Measurements from ENCODE around the gene STYXL2.

The STYXL2 gene

DNA sequence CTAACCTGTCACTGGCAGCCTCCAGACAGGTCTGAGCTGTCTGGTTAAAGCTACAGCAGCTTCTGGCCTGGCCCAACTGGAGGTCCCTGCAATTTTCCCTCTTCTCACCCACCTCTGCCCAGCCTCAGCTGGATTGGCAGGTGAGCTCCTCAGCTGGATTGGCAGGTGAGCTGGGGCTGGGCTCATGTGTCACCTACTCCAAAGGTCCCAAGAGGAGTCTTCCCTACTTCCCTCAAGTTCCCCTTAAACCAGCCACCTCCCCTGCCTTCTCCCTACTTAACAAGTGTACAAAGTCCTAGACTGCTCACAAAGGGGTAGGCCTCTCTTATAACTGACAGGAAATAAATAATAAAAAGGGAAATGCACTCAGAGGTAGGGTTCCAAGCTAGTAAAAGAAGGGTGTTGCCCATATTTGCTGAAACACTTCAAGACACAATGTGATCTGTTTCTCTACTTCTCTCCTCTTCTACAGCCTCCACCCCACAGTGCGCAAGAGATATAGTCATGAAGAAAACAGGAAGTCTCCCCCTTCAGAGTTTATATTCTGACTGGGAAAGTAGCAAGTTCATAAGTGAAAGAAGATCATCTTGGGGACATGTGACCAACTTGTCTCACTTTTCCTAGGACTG is 3.4 kb upstream of the STYXL2 start, which contains the start of gene GPA33:
Gene GPA33, minus strand, starts transcription at position 64 of the 629 bp plus-strand sequence. CDS start 90 bp downstream, outside the sequence.
- H3K27me3 Mint-ChIP-seq: peaks cover 11% of the 10 kb centered on the region
- ATAC-seq: peak; percentile 81
- peaks cover 10% of the 10 kb centered on the region for H3K4me1 Mint-ChIP-seq
- no peaks in the 10 kb centered on the region for H3K36me3 Mint-ChIP-seq
- no peaks in the 10 kb centered on the region for H3K9me3 Mint-ChIP-seq
- no peak within 1 kb of the TSS for H3K4me3 Mint-ChIP-seq
- peak within 1 kb of the TSS; percentile 85 for H3K27ac Mint-ChIP-seq

DNA sequence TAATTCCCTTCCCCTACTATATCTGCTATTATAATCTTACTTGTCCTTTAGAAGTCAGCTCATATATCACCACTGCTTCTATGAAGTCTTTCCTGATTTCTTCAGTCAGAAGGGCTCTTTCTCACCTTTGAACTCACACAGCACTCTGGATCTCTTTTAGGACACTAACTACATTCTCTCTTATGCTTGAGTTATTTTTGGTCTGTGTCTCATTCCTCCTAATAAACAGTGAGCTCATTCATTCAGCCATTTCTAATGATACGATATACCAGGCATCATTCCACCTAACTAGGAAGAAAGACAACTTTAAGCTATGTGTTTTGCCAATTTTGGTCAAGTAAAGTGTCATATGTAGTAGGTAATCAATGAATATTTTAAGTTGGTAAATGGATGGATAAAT is 1.2 kb upstream of the STYXL2 start:
- H3K9me3 Mint-ChIP-seq: peaks cover 3% of the 10 kb centered on the region
- H3K4me3 Mint-ChIP-seq: no peak overlapping the region
- no peak for ATAC-seq
- peaks cover 19% of the 10 kb centered on the region for H3K27me3 Mint-ChIP-seq
- H3K27ac Mint-ChIP-seq: no peak overlapping the region
- no peaks in the 10 kb centered on the region for H3K36me3 Mint-ChIP-seq
- peaks cover 10% of the 10 kb centered on the region for H3K4me1 Mint-ChIP-seq

DNA sequence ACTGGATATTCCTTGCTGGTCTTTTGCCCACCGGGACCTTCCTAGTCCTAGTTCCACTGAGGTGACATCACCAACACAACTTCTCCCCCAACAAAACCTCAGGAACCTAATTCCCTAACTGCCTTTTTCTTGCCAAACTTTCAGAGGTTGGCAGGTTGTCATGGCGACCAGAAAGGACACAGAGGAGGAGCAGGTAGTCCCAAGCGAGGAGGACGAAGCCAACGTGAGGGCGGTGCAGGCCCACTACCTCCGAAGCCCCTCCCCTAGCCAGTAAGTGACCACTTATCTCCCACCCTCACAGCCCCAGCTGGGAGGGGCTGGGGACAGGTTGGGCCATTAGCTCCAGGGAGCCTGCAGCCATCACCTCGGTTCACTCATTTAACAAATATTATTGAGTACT is 815 bp downstream of the STYXL2 start:
- no peak overlapping the region for H3K4me3 Mint-ChIP-seq
- peaks cover 10% of the 10 kb centered on the region for H3K4me1 Mint-ChIP-seq
- ATAC-seq: no peak
- peaks cover 33% of the 10 kb centered on the region for H3K27me3 Mint-ChIP-seq
- no peak overlapping the region for H3K27ac Mint-ChIP-seq
- no peaks in the 10 kb centered on the region for H3K36me3 Mint-ChIP-seq
- H3K9me3 Mint-ChIP-seq: peaks cover 3% of the 10 kb centered on the region

DNA sequence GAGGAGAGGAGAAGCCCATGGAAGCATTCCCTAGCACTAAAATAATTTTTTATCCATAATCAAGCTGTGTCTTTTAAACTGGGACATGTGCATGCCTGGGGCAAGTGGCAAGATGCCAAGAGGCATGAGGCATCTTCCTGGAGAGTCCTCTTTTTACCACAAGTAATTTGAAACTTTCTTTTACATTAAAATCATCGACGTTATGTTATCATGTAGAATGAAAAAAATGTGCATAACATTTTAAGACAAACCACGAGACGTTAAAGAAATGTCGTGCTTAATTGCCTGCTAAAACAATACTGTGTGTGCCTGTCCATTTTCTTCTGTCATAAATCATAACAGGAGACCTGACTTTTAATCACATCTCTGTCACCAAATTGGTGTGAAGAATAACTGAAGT is 1.5 kb downstream of the STYXL2 start:
- H3K36me3 Mint-ChIP-seq: no peaks in the 10 kb centered on the region

DNA sequence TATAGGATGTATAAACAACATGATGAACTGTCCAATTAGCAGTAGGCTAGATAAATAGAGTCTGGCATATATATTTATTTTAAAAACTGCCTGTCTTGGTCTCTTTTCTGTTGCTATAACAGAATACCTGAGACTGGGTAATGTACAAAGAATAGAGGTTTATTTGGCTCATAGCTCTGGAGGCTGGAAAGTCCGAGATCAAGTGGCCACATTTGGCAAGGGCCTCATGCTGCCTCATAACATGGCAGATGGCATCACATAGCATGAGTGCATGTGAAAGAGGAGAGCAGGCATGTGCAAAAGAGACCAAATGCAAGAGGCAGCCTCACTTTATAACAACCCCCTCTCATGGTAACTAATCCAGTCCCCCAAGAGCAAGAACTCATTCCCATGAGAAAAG is 6.0 kb downstream of the STYXL2 start:
- peaks cover 43% of the 10 kb centered on the region for H3K27me3 Mint-ChIP-seq
- peaks cover 13% of the 10 kb centered on the region for H3K4me1 Mint-ChIP-seq
- H3K4me3 Mint-ChIP-seq: no peak overlapping the region
- no peak for ATAC-seq
- H3K36me3 Mint-ChIP-seq: no peaks in the 10 kb centered on the region
- H3K27ac Mint-ChIP-seq: no peak overlapping the region
- H3K9me3 Mint-ChIP-seq: peaks cover 3% of the 10 kb centered on the region

More for the DNA sequence above, 1.5 kb downstream of the STYXL2 start:
- Mint-ChIP-seq H3K4me3 (no peak overlapping the region), H3K27me3 (peaks cover 37% of the 10 kb centered on the region), H3K27ac (no peak overlapping the region), H3K4me1 (peaks cover 5% of the 10 kb centered on the region), H3K9me3 (peaks cover 3% of the 10 kb centered on the region)
- ATAC-seq: no peak

DNA sequence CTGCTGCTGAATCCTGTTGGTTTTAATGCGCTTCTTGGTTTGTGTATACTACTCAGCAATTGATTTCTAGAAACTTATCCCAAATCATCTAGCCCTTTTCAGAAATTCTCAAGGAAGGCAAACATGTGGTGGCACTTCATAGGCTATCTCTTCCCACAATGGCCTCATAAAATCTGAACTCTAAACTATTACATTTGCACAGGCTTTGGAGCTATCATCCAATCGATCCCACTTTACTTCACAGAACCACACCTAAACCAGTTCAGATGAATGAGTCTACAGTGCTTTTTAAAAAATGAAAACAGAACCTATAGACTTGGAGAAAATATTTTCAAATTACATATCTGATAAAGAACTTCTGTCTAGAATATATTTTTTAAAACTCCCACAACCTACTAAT is 6.9 kb downstream of the STYXL2 start:
- H3K4me1 Mint-ChIP-seq: peaks cover 22% of the 10 kb centered on the region
- ATAC-seq: no peak
- peaks cover 3% of the 10 kb centered on the region for H3K9me3 Mint-ChIP-seq
- H3K27ac Mint-ChIP-seq: no peak overlapping the region
- peaks cover 42% of the 10 kb centered on the region for H3K27me3 Mint-ChIP-seq
- no peaks in the 10 kb centered on the region for H3K36me3 Mint-ChIP-seq
- H3K4me3 Mint-ChIP-seq: no peak overlapping the region

DNA sequence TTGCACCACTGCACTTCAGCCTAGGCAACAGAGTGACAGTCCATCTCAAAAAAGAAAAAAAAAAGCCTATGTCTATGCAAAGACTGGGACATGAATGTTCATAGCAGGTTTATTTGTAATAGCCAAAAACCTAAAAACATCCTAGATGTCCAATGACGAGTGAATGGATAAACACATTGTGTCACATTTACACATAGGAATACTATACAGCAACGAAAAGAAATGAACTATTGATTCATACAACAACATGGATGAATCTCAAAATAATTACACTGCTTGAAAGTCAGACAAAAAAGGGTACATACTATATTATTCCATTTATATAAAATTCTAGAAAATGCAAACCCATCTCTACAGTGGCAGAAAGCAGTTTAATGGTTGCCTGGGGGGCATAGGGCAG is 7.9 kb downstream of the STYXL2 start:
- Mint-ChIP-seq H3K27ac (no peak overlapping the region), H3K9me3 (peaks cover 3% of the 10 kb centered on the region), H3K4me3 (no peak overlapping the region), H3K4me1 (peaks cover 23% of the 10 kb centered on the region), H3K27me3 (peaks cover 42% of the 10 kb centered on the region), H3K36me3 (no peaks in the 10 kb centered on the region)
- no peak for ATAC-seq

DNA sequence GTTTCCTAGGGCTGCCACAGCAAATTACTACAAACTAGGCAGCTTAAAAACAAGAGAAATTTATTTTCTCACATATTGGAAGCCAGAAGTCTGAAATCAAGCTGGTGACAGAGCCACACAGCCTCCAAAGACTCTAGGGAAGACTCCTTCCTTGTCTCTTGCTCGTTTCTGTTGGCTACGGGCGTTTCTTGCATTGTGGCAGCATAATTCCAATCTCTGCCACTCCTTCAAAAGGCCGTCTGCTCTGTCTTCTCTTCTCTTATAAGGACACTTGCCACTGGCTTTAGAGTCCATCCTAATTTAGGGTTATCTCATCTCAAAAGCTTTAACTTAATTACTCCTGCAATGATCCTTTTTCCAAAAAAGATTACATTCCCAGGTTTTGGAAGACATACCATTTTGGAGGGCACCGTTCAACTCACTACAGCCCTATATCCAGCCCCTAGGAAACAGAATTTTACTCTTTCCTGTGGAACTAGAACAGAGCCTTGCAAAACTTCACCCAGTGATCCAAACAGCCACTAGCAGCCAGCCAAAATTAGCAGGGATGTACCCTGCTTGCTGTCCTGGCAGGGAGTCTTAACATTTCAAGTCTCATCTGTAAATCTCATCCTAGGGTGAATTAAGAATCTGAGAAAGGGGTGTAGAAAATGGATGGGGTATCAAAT is 9.2 kb downstream of the STYXL2 start:
- Mint-ChIP-seq H3K27me3 (peaks cover 35% of the 10 kb centered on the region), H3K4me1 (peaks cover 23% of the 10 kb centered on the region), H3K4me3 (no peak overlapping the region), H3K9me3 (no peaks in the 10 kb centered on the region), H3K36me3 (no peaks in the 10 kb centered on the region), H3K27ac (no peak overlapping the region)
- ATAC-seq: no peak

DNA sequence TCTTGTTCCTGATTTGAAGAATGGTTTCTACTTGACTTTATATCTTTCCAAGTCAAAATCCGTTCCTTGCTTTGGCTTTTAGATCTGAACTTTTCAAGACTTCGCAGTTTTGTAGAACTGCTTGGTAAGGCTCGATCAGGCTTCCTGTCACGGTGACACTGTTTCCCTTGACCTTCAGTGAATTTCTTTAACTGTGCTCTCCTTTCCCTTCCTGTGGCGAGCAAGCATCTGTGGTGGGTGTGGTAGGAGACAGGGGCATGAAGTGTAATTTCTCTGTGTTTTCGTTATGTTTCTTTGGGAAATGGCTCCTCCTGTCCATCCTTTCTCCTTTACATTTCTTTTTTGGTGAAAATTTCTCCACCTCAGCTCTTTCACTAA is 10.4 kb downstream of the STYXL2 start:
- no peak for ATAC-seq
- Mint-ChIP-seq H3K27me3 (peaks cover 25% of the 10 kb centered on the region), H3K36me3 (no peaks in the 10 kb centered on the region), H3K4me1 (peaks cover 31% of the 10 kb centered on the region), H3K4me3 (no peak overlapping the region), H3K9me3 (no peaks in the 10 kb centered on the region), H3K27ac (peak overlapping the region; percentile 6)

DNA sequence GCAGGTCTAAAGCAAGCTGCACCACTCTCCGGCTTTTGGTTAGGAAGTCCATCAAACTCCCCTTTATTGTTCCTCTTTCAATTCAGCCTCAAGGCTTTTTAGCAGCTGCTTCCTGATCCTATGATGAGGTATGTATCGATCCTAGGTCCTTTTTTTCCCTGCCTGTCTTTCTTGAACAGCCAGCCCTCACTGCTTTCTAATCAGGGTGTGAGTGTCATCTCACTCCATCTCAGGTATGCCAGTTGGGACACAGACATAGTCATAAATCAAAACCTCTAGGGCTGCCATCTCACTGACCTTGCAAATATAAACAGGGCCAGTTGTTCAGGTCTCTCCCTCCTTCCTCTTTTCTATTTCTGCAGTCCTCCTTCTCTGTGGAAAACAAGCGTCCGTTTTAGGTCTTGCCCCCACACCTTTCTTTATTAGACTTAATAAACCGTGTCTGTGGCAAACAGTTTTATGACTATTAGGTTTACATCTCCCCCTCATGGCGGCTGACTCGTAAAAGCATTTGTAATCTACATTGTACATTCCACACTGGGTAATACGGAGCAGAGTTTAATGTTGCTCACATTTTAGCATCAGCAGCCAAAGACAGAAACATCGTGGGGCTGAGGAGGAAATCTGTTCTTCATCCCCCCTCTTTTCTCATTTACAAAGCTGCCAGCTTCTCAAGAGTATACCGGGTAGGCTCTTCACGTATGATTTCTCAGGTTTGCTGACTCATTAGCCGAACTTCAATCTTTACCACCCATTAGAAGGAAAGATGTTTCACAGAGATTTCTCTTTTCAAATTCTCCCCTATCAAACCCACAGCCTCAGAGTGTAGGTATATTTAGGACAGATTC is 11.6 kb downstream of the STYXL2 start:
- H3K27ac Mint-ChIP-seq: peak overlapping the region; percentile 1

DNA sequence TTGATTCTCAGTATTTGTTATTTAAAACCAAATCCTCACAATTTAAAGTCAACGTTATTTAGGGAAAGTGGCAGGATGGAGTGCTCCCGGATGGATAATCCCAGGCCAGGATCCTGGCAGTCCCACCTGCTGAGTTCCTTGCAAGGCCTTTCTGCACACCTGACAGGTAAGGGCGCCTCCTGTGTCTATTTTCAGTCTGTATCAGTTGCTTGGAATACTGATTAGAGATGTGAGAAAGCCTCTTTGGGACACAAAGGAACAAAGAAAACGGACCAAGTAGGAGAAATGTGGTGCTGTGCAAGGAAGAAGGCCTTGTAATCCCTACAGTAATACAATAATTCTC is 12.2 kb downstream of the STYXL2 start:
- no peaks in the 10 kb centered on the region for H3K36me3 Mint-ChIP-seq
- H3K27me3 Mint-ChIP-seq: peaks cover 31% of the 10 kb centered on the region
- H3K4me3 Mint-ChIP-seq: no peak overlapping the region
- H3K9me3 Mint-ChIP-seq: peaks cover 4% of the 10 kb centered on the region
- H3K4me1 Mint-ChIP-seq: peaks cover 47% of the 10 kb centered on the region
- no peak overlapping the region for H3K27ac Mint-ChIP-seq
- no peak for ATAC-seq

More for the DNA sequence above, 11.6 kb downstream of the STYXL2 start:
- peak; percentile 56 for ATAC-seq
- peaks cover 42% of the 10 kb centered on the region for H3K4me1 Mint-ChIP-seq
- H3K36me3 Mint-ChIP-seq: no peaks in the 10 kb centered on the region
- peaks cover 26% of the 10 kb centered on the region for H3K27me3 Mint-ChIP-seq
- H3K4me3 Mint-ChIP-seq: peak overlapping the region; percentile 26
- peaks cover 4% of the 10 kb centered on the region for H3K9me3 Mint-ChIP-seq

DNA sequence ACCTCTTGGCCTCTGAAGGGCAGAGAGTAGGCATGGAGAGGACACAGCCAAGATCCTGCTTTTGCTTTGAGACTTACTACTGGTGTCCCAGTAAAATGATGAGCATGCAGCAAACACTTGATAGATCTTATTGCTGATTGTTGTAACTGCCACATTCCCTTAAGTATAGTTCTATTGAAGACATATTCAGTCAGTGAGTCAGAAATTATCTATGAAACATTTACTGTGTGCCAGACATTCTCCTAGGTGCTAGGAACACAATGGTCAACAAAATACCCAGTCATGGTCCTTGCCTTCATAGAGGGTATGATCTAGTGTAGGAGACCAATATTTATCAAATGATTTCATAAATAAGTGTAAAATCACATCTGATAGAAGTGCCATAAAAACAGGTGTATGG is 13.6 kb downstream of the STYXL2 start:
- Mint-ChIP-seq H3K27ac (no peak overlapping the region), H3K4me3 (no peak overlapping the region), H3K9me3 (peaks cover 4% of the 10 kb centered on the region), H3K27me3 (peaks cover 33% of the 10 kb centered on the region), H3K4me1 (peaks cover 47% of the 10 kb centered on the region), H3K36me3 (no peaks in the 10 kb centered on the region)
- ATAC-seq: no peak

DNA sequence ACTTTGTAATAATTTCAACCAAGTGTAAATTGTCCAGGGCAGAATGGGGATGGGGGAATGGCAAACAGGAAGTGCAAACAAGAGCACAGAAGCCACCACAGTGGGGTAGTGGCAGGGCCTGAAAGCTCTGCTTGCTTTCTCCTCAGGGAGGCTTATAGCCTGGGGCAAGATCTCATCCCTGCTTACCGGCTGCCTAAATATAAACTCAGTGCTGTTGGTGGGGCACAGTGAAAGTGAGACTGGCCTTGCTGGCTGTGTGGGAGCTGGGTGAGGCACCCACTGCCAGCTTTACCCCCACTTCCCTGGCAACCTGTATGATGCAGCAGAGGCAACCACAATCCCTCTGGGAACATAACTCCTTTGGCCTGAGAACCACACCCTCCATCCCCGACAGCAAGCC is 15.2 kb downstream of the STYXL2 start:
- Mint-ChIP-seq H3K36me3 (no peaks in the 10 kb centered on the region), H3K9me3 (peaks cover 4% of the 10 kb centered on the region), H3K27ac (peak overlapping the region; percentile 34), H3K4me1 (peaks cover 41% of the 10 kb centered on the region), H3K27me3 (peaks cover 30% of the 10 kb centered on the region), H3K4me3 (no peak overlapping the region)
- ATAC-seq: peak; percentile 28

DNA sequence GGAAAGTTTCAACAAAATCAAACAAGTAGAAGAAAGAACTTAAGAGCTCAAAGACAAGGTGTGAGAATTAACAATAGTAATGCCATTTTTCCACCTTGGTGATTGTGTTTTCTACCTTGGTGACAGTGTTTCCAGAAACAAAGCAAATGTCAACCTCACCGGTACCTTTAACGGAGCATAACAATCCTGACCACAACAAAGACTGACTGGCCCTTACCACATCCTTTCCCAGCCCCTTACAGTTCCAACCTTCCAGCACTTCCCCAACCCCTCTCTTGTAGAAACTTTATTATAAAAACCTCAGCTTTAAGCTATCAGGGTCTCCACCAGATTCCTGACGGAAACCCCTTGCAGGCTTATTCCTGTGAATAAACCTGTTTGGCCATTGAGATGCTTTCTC is 16.7 kb downstream of the STYXL2 start:
- no peak overlapping the region for H3K27ac Mint-ChIP-seq

DNA sequence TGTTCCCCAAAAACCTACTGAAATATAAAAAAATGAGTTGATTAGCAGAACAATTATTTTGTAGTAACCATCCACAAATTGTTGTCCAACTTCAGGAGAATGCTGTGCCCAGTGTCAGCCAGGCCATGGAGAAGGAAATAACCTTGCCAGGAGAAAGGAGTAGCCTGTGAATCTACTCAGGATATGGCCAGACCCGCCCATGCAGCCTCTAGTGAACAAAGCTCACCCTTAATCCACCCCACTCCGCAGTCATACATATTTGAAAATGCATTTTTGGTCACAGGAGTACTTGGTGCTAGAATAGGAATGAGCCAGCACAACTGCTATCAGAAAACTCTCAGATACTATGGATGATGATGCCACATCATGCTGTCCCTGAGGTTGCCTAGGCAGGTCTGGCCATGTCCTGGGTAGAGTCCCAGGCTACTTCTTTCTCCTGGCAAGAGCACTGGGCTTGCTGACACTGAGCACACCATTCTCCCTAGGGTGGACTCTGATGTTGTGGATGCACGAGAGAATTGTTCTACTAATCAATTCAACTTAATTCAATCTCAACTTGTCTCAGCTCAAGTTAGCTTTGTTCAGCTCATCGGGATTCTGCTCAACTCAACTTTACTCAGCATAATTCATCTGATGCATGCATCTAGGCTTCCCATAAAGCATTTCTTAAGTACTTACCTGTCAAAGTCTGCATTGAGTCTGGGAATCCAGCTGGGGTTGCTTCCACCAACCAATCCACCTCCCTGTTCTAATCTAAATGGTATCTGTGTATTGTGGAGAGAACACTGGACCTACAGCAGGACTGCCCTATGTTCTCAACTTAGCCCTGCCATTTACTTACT is 18.2 kb downstream of the STYXL2 start:
- peaks cover 4% of the 10 kb centered on the region for H3K9me3 Mint-ChIP-seq
- H3K36me3 Mint-ChIP-seq: no peaks in the 10 kb centered on the region
- H3K27me3 Mint-ChIP-seq: peaks cover 26% of the 10 kb centered on the region
- H3K4me1 Mint-ChIP-seq: peaks cover 37% of the 10 kb centered on the region
- ATAC-seq: no peak
- H3K4me3 Mint-ChIP-seq: no peak overlapping the region
- no peak overlapping the region for H3K27ac Mint-ChIP-seq

More for the DNA sequence above, 16.7 kb downstream of the STYXL2 start:
- Mint-ChIP-seq H3K36me3 (no peaks in the 10 kb centered on the region), H3K4me3 (no peak overlapping the region), H3K27me3 (peaks cover 22% of the 10 kb centered on the region), H3K9me3 (peaks cover 4% of the 10 kb centered on the region), H3K4me1 (peaks cover 39% of the 10 kb centered on the region)
- ATAC-seq: peak; percentile 72

Data from stimulated activated memory B cell treated with anti-CD40 and anti-IgM and Interleukin-4, amounts not matched to agents 10 μg/mL and 1 μg/mL and 100 μg/mL, for 72 hours (primary cell).